Activated effector memory CD4-positive, alpha-beta T cell treated with anti-CD3 and anti-CD28 coated beads, Interleukin-2, amount 50 U/mL, for 16 hours (primary cell): Measurements from ENCODE around the gene TRABD.
"Not testable (repeated sequence)": the region's sequence is repeated elsewhere in the genome, so short reads cannot be mapped to it uniquely, and the experiment has no call there.

Experiments
- DNase-seq: peaks from one replicate; pipeline ENCODE4 v3.0.0-alpha.2; 2020

The TRABD gene

GRCh38 chr22:50153056-50153755 lies 32.5 kb upstream of the TRABD start:
- no peak for DNase-seq

GRCh38 chr22:50153756-50154140 lies 32.0 kb upstream of the TRABD start:
- DNase-seq: no peak

DNA sequence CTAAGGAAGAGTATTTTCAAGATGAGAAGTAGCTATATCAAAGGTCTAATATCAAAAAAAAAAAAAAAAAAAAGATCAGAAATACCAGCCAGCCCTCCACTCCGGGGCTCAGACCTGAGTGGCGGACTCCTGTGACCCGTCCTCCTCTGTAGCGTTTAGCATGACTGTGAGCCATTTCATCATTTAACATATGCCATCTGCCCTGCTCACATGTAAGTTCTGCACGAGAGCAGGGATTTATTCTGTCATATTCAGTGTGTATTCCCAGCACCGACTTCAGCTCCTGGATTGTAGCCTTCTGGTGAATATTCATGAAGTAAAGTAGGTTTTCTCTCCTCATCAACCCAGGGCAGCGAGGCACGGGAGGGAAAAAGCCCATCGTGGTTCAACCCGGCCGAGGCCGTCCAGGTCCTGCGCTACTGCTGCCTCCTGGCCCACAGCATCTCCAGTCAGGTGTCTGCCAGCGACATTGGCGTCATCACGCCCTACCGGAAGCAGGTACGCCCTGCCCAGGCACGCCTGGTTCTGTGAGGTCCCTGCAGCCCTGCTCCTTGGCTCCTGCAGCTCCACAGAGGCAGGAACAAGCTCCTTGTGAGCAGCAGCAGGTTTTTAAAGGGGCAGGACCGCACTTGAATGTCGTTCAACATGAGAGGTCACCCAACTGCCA lies 27.9 kb upstream of the TRABD start:
- no peak for DNase-seq

- no peak for DNase-seq
These were observed 24.8 kb upstream of the TRABD start for GRCh38 chr22:50160947-50161346.

DNA sequence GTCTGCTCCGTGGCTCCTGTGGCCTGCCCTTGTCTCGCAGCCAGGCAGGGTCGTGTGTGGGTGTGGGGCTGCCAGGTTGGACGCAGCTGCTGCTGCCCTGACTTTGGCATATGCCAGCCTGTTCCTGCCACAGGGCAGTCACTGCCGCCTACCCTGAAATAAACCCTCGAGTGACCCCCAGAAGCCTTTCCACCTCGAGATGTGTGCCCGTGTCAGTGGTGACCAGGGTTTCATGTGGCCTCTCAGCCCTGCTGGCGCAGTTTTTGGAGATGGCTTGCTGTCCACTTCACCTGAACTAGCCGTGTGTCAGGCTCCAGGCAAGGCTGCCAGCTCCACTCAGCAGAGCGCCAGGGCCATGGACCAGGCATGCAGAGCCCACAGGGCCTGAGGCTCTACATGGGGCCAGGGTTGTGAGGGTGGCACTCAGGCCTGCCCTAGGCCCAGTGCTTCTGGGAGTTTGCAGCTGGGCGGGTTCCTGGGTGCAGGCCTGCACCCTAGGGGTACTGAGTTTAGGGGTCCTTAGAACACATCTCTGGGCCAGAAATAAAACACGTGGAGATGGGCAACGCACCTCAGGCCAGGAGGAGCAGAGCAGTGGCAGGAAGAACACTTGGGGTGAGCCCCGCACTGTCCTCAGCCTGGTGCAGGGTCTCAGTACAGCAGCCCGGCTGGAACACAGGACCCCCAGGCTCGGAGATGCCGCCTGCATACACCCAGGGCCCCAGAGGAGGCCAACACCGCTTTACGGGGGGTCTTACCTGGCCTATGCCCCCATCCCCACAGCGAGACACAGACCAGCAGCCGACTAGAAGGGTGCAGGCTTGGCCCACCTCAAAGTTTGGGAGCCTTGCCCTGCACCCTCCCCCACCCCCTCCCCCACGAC lies 24.0 kb upstream of the TRABD start:
- peak; percentile 60 for DNase-seq

GRCh38 chr22:50162391-50162956 lies 23.2 kb upstream of the TRABD start:
- no peak for DNase-seq

GRCh38 chr22:50165436-50166123 lies 20.1 kb upstream of the TRABD start:
- peak; percentile 54 for DNase-seq

DNA sequence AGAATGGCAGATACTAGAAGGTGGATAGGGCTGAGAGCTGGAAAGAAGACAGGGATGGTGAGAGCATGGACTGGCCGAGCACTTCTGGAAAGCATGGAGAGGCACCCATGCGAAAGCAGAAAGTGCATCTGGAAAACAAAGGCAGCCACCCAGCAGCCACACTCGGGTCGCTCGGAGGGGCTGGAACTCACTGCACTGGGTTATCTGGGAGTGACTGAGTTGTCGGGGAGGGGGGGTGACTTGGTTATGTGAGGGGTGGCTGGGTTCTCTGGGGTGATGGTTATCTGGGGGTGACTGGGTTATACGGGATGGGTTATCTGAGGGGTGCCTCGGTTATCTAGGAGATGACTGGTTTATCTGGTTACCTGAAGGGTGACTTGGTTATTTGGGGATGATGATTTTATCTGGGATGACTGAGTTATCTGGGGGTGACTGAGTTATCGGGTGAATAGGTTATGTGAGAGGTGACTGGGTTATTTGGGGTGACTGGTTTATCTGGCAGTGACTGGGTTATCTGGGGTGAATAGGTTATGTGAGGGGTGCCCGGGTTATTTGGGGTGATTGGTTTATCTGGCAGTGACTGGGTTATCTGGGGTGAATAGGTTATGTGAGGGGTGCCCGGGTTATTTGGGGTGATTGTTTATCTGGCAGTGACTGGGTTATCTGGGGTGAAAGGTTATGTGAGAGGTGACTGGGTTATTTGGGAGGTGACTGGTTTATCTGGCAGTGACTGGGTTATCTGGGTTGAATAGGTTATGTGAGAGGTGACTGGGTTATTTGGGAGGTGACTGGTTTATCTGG lies 17.8 kb upstream of the TRABD start:
- DNase-seq: no peak

- DNase-seq: not testable (repeated sequence)
These were observed 17.1 kb upstream of the TRABD start for GRCh38 chr22:50168490-50169180.

DNA sequence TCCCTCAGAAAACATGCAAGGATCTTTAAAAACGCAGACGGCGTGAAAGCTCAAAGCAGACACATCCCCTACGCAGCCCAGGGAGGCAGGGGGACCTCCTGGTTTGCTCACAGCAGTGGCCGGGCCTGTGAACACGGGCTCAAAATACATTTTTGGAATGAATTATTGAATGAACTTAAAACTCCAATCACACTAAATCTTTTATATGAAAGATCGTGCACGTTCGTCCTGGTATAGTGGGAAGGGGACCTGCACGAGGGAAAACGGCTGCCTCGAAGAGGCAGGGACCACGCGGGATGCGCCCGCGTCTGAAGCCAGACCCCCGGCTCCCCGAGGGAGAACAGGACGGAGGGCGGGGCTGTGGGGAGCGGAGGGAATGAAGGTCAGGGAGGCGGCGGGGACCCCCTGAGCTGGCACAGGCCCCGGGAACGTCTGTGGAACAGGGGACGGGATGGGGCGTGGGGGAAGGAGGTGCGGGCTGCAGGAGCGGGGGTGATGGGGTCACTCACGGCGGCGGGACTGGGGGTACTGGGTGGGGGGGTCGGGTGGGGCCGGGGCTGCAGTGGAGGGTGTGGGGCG lies 16.4 kb upstream of the TRABD start:
- peak; percentile 57 for DNase-seq

- DNase-seq: peak; percentile 86
These were observed 15.9 kb upstream of the TRABD start for GRCh38 chr22:50169774-50170341.

GRCh38 chr22:50170453-50171318 lies 15.0 kb upstream of the TRABD start, which contains the start of gene PANX2:
PANX2 (plus strand) TSS chr22:50170731; CDS start chr22:50170731, 0 bp downstream.
- DNase-seq: peak; percentile 62

DNA sequence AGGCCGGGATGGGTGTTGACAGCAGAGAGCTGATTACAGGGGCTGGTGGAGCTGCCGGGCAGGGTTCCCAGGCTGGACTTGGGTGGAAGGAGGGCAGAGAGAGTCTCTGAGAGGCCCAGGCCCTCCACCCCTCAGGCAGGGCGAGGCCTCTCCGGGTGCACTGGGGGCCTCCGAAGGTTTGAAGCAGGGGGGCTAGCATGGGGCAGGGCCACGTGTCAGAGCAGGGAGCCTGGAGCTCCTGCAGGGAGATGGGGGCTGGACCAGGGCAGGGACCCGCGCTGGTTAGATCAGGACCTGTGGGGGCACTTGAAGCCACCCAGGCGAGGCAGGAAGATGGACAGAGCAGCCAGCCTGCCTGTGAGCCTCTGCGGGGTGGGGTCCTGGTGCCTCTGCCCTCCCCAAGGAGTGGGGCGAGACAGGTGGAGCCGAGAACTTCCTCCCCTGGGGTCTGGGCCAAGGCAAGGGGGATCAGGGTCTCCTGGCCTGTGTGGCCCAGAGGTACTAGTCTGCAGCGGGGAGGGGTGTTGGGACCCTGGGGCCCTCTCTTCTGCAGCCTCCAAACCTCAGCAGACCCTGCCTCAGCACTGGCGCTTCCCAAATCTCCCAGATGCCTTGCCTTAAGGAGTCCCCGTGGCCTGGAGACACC lies 14.3 kb upstream of the TRABD start:
- no peak for DNase-seq

DNA sequence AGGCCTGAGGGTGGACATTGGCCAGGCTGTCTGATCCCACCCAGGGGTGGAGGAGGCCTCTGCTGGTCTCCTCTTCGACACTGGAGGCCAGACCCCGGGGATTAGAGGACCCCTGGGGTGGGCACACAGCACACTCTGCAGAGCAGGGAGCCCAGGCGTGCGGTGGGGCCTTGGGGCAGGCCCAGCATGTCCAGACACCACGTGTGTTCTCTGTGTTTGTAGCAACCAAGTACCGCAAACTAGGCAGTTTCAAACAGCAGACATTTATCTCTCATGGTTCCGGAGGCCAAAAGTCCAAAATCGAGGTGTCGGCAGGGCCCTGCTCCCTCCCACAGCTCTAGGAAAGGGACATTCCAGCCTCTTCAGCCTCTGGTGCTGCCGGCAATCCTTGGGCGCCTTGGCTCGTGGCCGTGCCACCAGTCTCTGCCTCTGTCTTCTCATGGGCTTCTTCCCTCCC lies 13.7 kb upstream of the TRABD start:
- DNase-seq: peak; percentile 57

DNA sequence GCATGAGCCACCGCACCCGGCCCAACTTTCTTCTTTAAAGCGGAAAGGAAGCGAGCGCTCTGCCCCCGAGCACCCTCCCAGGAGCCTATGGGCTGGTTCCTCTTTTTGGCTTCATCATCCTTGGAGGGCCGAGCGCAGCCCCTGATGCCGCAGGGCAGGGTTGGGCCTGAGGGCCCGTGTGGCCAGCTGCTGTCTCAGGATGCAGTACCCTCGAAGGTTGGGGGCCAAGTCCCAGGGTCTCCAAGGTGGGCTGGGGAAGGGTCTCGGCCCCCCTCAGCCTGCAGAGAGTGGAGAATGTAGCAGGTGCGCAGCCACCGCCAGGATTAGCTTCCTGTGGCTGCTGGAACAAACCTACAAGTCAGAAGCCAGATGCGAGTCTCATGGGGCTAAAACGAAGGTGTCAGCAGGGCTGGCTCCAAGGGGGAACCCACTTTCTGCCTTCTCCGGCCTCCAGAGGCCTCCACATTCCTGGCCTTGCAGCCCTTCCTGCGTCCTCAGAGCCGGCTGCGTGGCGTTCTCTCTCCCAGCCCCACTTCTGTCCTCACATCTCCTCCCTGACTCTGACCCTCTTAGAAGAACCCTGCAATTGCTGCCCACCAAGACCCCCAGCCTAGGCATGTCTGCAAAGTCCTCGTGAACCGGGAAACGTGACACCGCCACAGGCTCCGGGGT lies 12.3 kb upstream of the TRABD start:
- no peak for DNase-seq

- no peak for DNase-seq
These were observed 11.7 kb upstream of the TRABD start for GRCh38 chr22:50173983-50174355.

DNA sequence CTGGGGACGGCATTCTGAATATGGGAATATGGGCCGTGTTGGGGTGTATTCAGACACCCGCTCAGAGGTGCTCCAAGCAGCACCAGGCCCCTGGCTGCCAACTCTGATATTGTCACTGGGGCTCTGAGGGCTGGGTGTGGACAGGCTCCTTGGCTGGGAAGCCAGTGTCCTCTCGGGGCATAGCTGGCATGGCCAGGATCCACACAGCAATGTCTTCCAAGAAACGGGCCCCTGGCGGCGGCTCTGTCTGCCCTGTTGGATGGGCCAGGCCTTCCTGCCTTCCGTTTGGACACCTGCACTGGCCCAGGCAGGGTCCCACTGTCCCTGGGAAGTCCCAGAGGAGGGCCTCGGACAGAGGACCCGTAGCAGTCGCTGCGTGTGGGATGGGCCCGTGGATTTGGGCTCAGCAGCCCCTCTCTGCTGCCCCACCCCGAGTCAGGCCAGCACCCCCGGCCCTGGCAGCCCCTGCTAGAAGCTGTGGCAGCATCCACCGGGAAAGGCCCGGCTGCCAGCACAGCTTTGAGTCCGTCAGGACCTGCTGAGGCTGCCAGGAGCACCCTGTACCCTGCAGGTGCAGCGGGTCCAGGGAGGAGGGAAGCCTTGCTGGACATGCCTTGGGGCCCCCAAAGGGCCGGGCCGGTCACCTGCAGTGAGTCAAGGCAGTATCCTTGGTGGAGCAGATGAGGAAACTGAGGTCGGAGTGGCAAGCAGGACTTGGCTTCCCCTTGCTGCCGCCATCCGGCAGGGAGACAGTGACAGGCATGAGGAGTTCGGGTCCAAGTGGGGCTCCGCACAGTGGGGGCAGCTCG lies 11.1 kb upstream of the TRABD start:
- DNase-seq: no peak

DNA sequence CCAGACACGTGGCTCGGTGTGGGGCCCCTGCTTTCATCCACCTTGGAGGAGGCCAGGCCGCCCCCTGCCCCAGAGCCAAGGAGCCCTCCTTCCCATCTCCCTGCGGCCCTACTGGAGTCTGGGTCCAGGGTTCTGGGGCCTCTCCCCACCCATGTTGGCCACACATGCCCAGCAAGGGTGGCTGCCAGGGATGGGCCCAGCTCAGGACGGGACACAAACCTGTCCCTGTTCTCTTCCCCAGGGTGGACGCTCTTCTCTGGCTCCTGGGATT lies 10.6 kb upstream of the TRABD start:
- DNase-seq: no peak
